Activated CD8-positive, alpha-beta memory T cell treated with anti-CD3 and anti-CD28 coated beads for 4 hours (primary cell): Measurements from ENCODE around the gene CAMK1D.

Experiments
- DNase-seq, 2 donors: peaks; one replicate each; pipeline ENCODE4 v3.0.0-alpha.2; 2020; ENCODE audit warnings: low read depth in 2 of 2

The CAMK1D gene

GRCh38 chr10:12594448-12594944 is 245.1 kb downstream of the CAMK1D start:
- DNase-seq = no peak

- no peak for DNase-seq
These were observed 246.7 kb downstream of the CAMK1D start for GRCh38 chr10:12595936-12596576.

GRCh38 chr10:12597176-12597575 is 247.8 kb downstream of the CAMK1D start:
- no peak for DNase-seq

GRCh38 chr10:12597788-12598765 is 248.7 kb downstream of the CAMK1D start:
- DNase-seq = no peak

GRCh38 chr10:12600652-12601051 is 251.3 kb downstream of the CAMK1D start:
- DNase-seq = no peak

- no peak for DNase-seq
These were observed 253.2 kb downstream of the CAMK1D start for GRCh38 chr10:12602521-12602920.

- no peak for DNase-seq
These were observed 254.6 kb downstream of the CAMK1D start for GRCh38 chr10:12603766-12604470.

GRCh38 chr10:12605580-12606405 is 256.4 kb downstream of the CAMK1D start:
- peak in 1 of 2 donors; percentile 15 for DNase-seq

GRCh38 chr10:12606461-12606860 is 257.1 kb downstream of the CAMK1D start:
- DNase-seq = no peak

GRCh38 chr10:12608761-12609160 is 259.4 kb downstream of the CAMK1D start:
- no peak for DNase-seq

- no peak for DNase-seq
These were observed 260.1 kb downstream of the CAMK1D start for GRCh38 chr10:12609435-12609834.

GRCh38 chr10:12613136-12613535 is 263.8 kb downstream of the CAMK1D start:
- DNase-seq = no peak

GRCh38 chr10:12614177-12614995 is 265.0 kb downstream of the CAMK1D start:
- no peak for DNase-seq

- no peak for DNase-seq
These were observed 266.2 kb downstream of the CAMK1D start for GRCh38 chr10:12615296-12616220.

GRCh38 chr10:12617191-12618175 is 268.1 kb downstream of the CAMK1D start:
- DNase-seq = no peak

GRCh38 chr10:12622016-12622415 is 272.7 kb downstream of the CAMK1D start:
- DNase-seq = no peak

GRCh38 chr10:12622691-12623090 is 273.3 kb downstream of the CAMK1D start:
- no peak for DNase-seq
